B cell (primary cell): ENCODE data around the gene LATS1. TPM values are rescaled to one million over a fixed set of nuclear protein-coding genes. Genes with fewer than 3 reads are reported as not detected.
"Not testable (repeated sequence)": the region's sequence is repeated elsewhere in the genome, so short reads cannot be mapped to it uniquely, and the experiment has no call there.

Source experiments
- ATAC-seq: fragments of 200-7000 bp; cut with Tn5 transposase; one replicate; pipeline ENCODE4 v1.10.0; 2021; ENCODE audit warnings: low read depth, mild to moderate bottlenecking, moderate number of reproducible peaks, moderate library complexity
- CTCF ChIA-PET: fragments of 350-600 bp; sonication (Branson Sonifier 250); formaldehyde crosslinking; loops from one replicate; lab custom pipeline; 2021; ENCODE audit warnings: antibody characterized with exemption, inconsistent platforms; lab: Charles Lee
- POLR2A ChIA-PET: fragments of 350-600 bp; sonication (Branson Sonifier 250); formaldehyde crosslinking; loops from one replicate; lab custom pipeline; 2021; ENCODE audit warnings: antibody characterized with exemption; lab: Charles Lee
- DNase-seq: peaks from one replicate; pipeline ENCODE4 v3.0.0; 2013
- H2AFZ ChIP-seq: 2 replicates; pipeline ENCODE4 v1.6.1; 2012; ENCODE audit warnings: mild to moderate bottlenecking, low read depth, low read length; ENCODE audit not compliant: insufficient read depth, poor library complexity, severe bottlenecking
- H3K27ac ChIP-seq, 2 donors: 1 replicate in 1 of 2; 2 replicates in 1 of 2; pipeline ENCODE4 v1.5.1; 2012 to 2013; ENCODE audit warnings: low read length in 2 of 2, mild to moderate bottlenecking in 2 of 2, moderate library complexity in 1 of 2
- H3K27me3 ChIP-seq, 4 experiments: fragments of 200-600 bp in 1 of 4; sonication (generic) in 1 of 4; replicated peaks in 1 of 4; 1 replicate in 2 of 4; 2 replicates in 2 of 4; pipeline versions ENCODE4 v1.6.1 to v1.7.0; 2013 to 2016; ENCODE audit warnings: low read length in 3 of 4, mild to moderate bottlenecking in 2 of 4, mixed read lengths in 1 of 4, moderate library complexity in 1 of 4; ENCODE audit not compliant: insufficient read depth in 4 of 4, control insufficient read depth in 3 of 4; ENCODE audit errors: control extremely low read depth in 1 of 4
- H3K36me3 ChIP-seq, 2 experiments: replicated peaks in 1 of 2; 1 replicate in 1 of 2; 2 replicates in 1 of 2; pipeline versions ENCODE4 v1.6.1 to v1.7.1; 2013; ENCODE audit warnings: low read length in 1 of 2; ENCODE audit not compliant: insufficient read depth in 2 of 2, control insufficient read depth in 1 of 2; ENCODE audit errors: control extremely low read depth in 1 of 2, extremely low read depth in 1 of 2
- H3K4me1 ChIP-seq, 2 donors: fragments of 200-600 bp in 1 of 2; sonication (generic) in 1 of 2; 1 replicate in 1 of 2; 2 replicates in 1 of 2; pipeline versions ENCODE4 v1.5.1 to v1.6.1; 2013 to 2017; ENCODE audit warnings: low read length in 2 of 2; ENCODE audit not compliant: control insufficient read depth in 2 of 2, insufficient read depth in 2 of 2
- H3K4me2 ChIP-seq: replicated peaks from 2 replicates; pipeline ENCODE3; 2012; ENCODE audit warnings: mild to moderate bottlenecking, low read depth, low read length; ENCODE audit not compliant: poor library complexity, severe bottlenecking
- H3K4me3 ChIP-seq, 5 experiments: fragments of 200-600 bp in 1 of 5; sonication (generic) in 1 of 5; 1 replicate in 3 of 5; 2 replicates in 2 of 5; pipeline versions ENCODE4 v1.5.1 to v1.7.0; 2011 to 2016; ENCODE audit warnings: low read length in 4 of 5, mild to moderate bottlenecking in 4 of 5, low read depth in 2 of 5, control low read depth in 1 of 5, moderate library complexity in 1 of 5; ENCODE audit not compliant: insufficient read depth in 1 of 5; ENCODE audit errors: control extremely low read depth in 1 of 5, extremely low read depth in 1 of 5
- H3K79me2 ChIP-seq: fragments of 200-600 bp; sonication (generic); one replicate; pipeline ENCODE4 v1.6.0; 2016; ENCODE audit warnings: low read length; ENCODE audit not compliant: control insufficient read depth, insufficient read depth
- H3K9ac ChIP-seq: fragments of 200-600 bp; sonication (generic); 2 replicates; pipeline ENCODE4 v1.6.1; 2017; ENCODE audit warnings: mild to moderate bottlenecking, low read length, moderate library complexity
- H3K9me3 ChIP-seq, 3 donors: one replicate each; pipeline versions ENCODE4 v1.6.1 to v1.7.1; 2013; ENCODE audit warnings: low read length in 2 of 3; ENCODE audit not compliant: control insufficient read depth in 2 of 3, insufficient read depth in 1 of 3; ENCODE audit errors: control extremely low read depth in 1 of 3
- H4K20me1 ChIP-seq: 2 replicates; pipeline ENCODE4 v1.6.0; 2012; ENCODE audit warnings: mild to moderate bottlenecking, low read length; ENCODE audit not compliant: insufficient read depth, control insufficient read depth, poor library complexity, severe bottlenecking
- H3K27ac Mint-ChIP-seq: one replicate; pipeline ENCODE4 v1.8.0; 2021; ENCODE audit warnings: mixed read lengths
- H3K27me3 Mint-ChIP-seq: one replicate; pipeline ENCODE4 v1.8.0; 2021; ENCODE audit warnings: mixed read lengths
- H3K4me1 Mint-ChIP-seq: one replicate; pipeline ENCODE4 v1.8.0; 2021; ENCODE audit warnings: mixed read lengths
- H3K4me3 Mint-ChIP-seq: one replicate; pipeline ENCODE4 v1.8.0; 2021; ENCODE audit warnings: mixed read lengths
- H3K9me3 Mint-ChIP-seq: one replicate; pipeline ENCODE4 v1.8.0; 2022; ENCODE audit warnings: mixed read lengths; ENCODE audit not compliant: insufficient read depth
- EZH2 ChIP-seq: IDR thresholded peaks from 2 replicates; pipeline ENCODE4 v1.6.1; 2012; ENCODE audit warnings: borderline replicate concordance, low read depth, mild to moderate bottlenecking, moderate library complexity, low read length; ENCODE audit not compliant: insufficient read depth, poor library complexity, severe bottlenecking
- WGBS: methylation state at CpG from one replicate; pipeline ENCODE4 v1.1.5; 2013; ENCODE audit warnings: missing lambda C conversion rate; ENCODE audit not compliant: insufficient coverage; 5-methylcytosine and 5-hydroxymethylcytosine counted together
- intact Hi-C: fragments of 100-400 bp; cut with micrococcal nuclease; formaldehyde crosslinking; loops from one replicate; pipeline ENCODE4 v1.10.0; 2022
- polyA plus RNA-seq: library from polyadenylated mRNA; depleted of rRNA; stranded (reverse); fragments of >200 nt; gene quantifications from 2 replicates; pipeline ENCODE4 v1.2.3, GENCODE V29; 2012
- total RNA-seq, 2 donors: library from RNA; stranded (reverse); fragments of 120-200 nt in 1 of 2; gene quantifications; 1 replicate in 1 of 2; 2 replicates in 1 of 2; pipeline versions ENCODE4 v1.2.3 to v1.2.4, GENCODE V29; 2013 to 2022
- TF ChIP-seq, protein P1 (sequence below): fragments of 200-600 bp; IDR thresholded peaks from one replicate; pipeline ENCODE4 v1.8.0; 2022; ENCODE audit warnings: antibody characterized with exemption, mild to moderate bottlenecking

LATS1 gene
- total and polyA plus RNA-seq, 2 donors (not counting 1 experiment from before 2014, with no cell fraction given), result 11.6 to 48.0 TPM

DNA sequence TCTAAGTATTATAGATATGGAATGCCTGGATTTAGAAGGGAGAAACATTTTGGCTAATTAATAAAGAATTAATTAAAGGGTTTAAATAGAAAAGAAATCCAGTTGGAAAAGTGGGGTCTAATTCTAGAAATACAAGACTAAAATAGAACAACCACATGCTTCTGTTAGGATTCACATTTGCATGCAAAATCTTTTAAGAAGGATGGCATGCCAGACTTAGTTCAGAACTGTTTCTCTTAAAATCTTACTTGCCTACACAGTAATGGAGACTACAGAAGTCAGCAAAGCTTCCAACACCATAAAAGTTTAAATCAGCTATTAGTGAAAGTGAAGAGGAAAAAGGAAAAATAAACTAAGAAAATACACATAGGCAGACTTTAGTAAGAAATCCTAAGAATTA lies 36.7 kb downstream of the LATS1 start:
- Mint-ChIP-seq H3K4me1 (peaks cover 7% of the 10 kb centered on the region), H3K27ac (no peak overlapping the region), H3K4me3 (no peak overlapping the region), H3K9me3 (no peaks in the 10 kb centered on the region), H3K27me3 (no peaks in the 10 kb centered on the region)
- no peak overlapping the region for H3K4me2 ChIP-seq
- DNase-seq (no peak), ATAC-seq (no peak)
- H2AFZ ChIP-seq, result no peak overlapping the region
- H3K79me2 ChIP-seq, result peaks cover 7% of the 10 kb centered on the region
- CTCF ChIA-PET, result no interaction called here
- H4K20me1 ChIP-seq, result peaks cover 13% of the 10 kb centered on the region
- no peaks in the 10 kb centered on the region for H3K9me3 ChIP-seq
- no peaks in the 10 kb centered on the region for H3K27me3 ChIP-seq
- H3K27ac ChIP-seq, result no peak overlapping the region
- H3K4me3 ChIP-seq, result no peak overlapping the region
- intact Hi-C loops, result no loop called here
- POLR2A ChIA-PET, result interaction anchor here (0.5 kb wide), 1 partner anchor 38 kb away, joined by 3 read pairs; no protein-coding TSS in a partner anchor
- peaks cover 1 to 25% of the 10 kb centered on the region in 2 experiments for H3K36me3 ChIP-seq
- H3K9ac ChIP-seq, result no peak overlapping the region
- TF ChIP-seq EZH2, result no peak
- TF ChIP-seq, protein P1, sequence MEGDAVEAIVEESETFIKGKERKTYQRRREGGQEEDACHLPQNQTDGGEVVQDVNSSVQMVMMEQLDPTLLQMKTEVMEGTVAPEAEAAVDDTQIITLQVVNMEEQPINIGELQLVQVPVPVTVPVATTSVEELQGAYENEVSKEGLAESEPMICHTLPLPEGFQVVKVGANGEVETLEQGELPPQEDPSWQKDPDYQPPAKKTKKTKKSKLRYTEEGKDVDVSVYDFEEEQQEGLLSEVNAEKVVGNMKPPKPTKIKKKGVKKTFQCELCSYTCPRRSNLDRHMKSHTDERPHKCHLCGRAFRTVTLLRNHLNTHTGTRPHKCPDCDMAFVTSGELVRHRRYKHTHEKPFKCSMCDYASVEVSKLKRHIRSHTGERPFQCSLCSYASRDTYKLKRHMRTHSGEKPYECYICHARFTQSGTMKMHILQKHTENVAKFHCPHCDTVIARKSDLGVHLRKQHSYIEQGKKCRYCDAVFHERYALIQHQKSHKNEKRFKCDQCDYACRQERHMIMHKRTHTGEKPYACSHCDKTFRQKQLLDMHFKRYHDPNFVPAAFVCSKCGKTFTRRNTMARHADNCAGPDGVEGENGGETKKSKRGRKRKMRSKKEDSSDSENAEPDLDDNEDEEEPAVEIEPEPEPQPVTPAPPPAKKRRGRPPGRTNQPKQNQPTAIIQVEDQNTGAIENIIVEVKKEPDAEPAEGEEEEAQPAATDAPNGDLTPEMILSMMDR, result no peak
- no peaks in the 10 kb centered on the region for H3K4me1 ChIP-seq

DNA sequence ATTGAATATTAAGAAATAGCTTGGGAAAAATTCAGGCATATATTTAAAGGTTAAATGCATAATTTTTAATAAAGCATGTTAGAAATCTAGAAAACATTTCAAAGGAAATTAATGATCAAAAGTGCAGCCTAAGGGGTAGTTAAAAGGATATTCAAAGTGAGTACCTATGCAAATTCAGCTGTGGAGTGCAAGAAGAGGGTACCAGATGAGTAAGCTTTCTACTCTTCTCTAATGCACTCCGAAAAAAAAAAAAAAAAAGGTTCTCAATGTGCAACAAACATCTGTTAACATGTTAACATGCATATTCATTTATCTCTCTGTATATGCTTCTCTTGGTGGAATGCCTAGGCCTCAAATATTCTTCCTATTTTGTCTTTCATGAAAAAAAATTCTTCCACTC lies 37.4 kb downstream of the LATS1 start:
- no CpG with 5 or more reads among the region's 1 CpG for WGBS
- Mint-ChIP-seq H3K4me1 (peaks cover 7% of the 10 kb centered on the region), H3K27ac (no peak overlapping the region), H3K27me3 (no peaks in the 10 kb centered on the region), H3K9me3 (no peaks in the 10 kb centered on the region), H3K4me3 (no peak overlapping the region)
- Histone ChIP-seq H3K79me2 (peaks cover 5% of the 10 kb centered on the region), H3K9me3 (no peaks in the 10 kb centered on the region), H3K27me3 (no peaks in the 10 kb centered on the region), H4K20me1 (peaks cover 13% of the 10 kb centered on the region), H3K4me3 (no peak overlapping the region), H3K4me2 (no peak overlapping the region), H2AFZ (no peak overlapping the region), H3K4me1 (no peaks in the 10 kb centered on the region), H3K27ac (no peak overlapping the region), H3K36me3 (peaks cover 1 to 30% of the 10 kb centered on the region in 2 experiments), H3K9ac (no peak overlapping the region)
- TF ChIP-seq EZH2, result no peak
- TF ChIP-seq, protein P1, result no peak
- POLR2A ChIA-PET, result no interaction called here
- intact Hi-C loops, result no loop called here
- DNase-seq (no peak), ATAC-seq (no peak)
- CTCF ChIA-PET, result interaction anchor here (0.8 kb wide), 1 partner anchor 32 kb away, joined by 3 read pairs; the partner anchor contains the start of gene KATNA1

DNA sequence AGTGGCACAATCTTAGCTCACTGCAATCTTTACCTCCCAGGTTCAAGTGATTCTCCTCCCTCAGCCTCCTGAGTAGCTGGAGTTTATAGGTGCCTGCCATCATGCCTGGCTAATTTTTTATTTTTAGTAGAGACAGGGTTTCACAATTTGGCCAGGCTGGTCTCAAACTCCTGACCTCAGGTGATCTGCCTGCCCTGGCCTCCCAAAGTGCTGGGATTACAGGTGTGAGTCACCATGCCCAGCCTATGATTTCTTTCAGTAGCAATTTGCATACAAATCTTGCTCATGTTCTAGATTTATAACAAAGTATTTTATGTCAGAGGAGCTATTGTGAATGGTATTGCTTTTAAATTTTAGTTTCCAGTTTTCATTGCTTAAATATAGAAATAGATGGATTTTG lies 45.6 kb downstream of the LATS1 start:
- H3K79me2 ChIP-seq, H3K27ac ChIP-seq, H3K4me2 ChIP-seq, H3K27me3 Mint-ChIP-seq, ATAC-seq, H3K9me3 ChIP-seq, H3K4me1 ChIP-seq, H3K4me3 ChIP-seq, H3K4me3 Mint-ChIP-seq, H3K27me3 ChIP-seq, DNase-seq, H2AFZ ChIP-seq, H3K9me3 Mint-ChIP-seq, POLR2A ChIA-PET, H3K27ac Mint-ChIP-seq, H3K4me1 Mint-ChIP-seq, H3K9ac ChIP-seq, intact Hi-C loops, H4K20me1 ChIP-seq: not testable (repeated sequence)
- CTCF ChIA-PET, result interaction anchor here (0.5 kb wide), 1 partner anchor 9 kb away, joined by 4 read pairs; no protein-coding TSS in a partner anchor
- peaks cover 0 to 65% of the 10 kb centered on the region in 2 experiments for H3K36me3 ChIP-seq
